GM12878 (cell line): ENCODE results near the gene ANKRD13B. TPM values are rescaled to one million over a fixed set of nuclear protein-coding genes. Genes with fewer than 3 reads are reported as not detected.

Experiments
- ATF7 ChIP-seq: fragments of 450-650 bp; IDR thresholded peaks from 2 replicates; pipeline ENCODE4 v1.6.1; 2016; ENCODE audit warnings: low read depth, mild to moderate bottlenecking
- BCLAF1 ChIP-seq: fragments of 450-650 bp; IDR thresholded peaks from 2 replicates; pipeline ENCODE4 v1.6.1; 2017; ENCODE audit warnings: antibody characterized with exemption, mild to moderate bottlenecking, moderate library complexity
- DPF2 ChIP-seq: fragments of 450-650 bp; IDR thresholded peaks from 2 replicates; pipeline ENCODE4 v1.6.1; 2017; ENCODE audit warnings: mild to moderate bottlenecking
- FOS ChIP-seq: IDR thresholded peaks from 3 replicates; pipeline ENCODE4 v1.6.1; 2011; ENCODE audit warnings: borderline replicate concordance; ENCODE audit not compliant: insufficient read length; ENCODE audit errors: extremely low read depth
- FOXK2 ChIP-seq: fragments of 450-650 bp; IDR thresholded peaks from 2 replicates; pipeline ENCODE4 v1.6.1; 2017; ENCODE audit warnings: mild to moderate bottlenecking, moderate library complexity
- FOXM1 ChIP-seq: IDR thresholded peaks from 2 replicates; pipeline ENCODE4 v1.6.1; 2012; ENCODE audit warnings: low read depth, mild to moderate bottlenecking, inconsistent platforms, low read length, moderate library complexity
- GATAD2B ChIP-seq: fragments of 450-650 bp; conservative IDR thresholded peaks from 2 replicates; pipeline ENCODE4 v1.6.1; 2017; ENCODE audit warnings: low read depth, mild to moderate bottlenecking, moderate library complexity
- HDGF ChIP-seq: fragments of 450-650 bp; IDR thresholded peaks from 2 replicates; pipeline ENCODE4 v1.6.1; 2016; ENCODE audit warnings: antibody characterized with exemption
- IKZF2 ChIP-seq, 2 experiments: fragments of 450-650 bp; IDR thresholded peaks; 2 replicates each; pipeline ENCODE4 v1.6.1; 2017; ENCODE audit warnings: mild to moderate bottlenecking in 2 of 2, moderate library complexity in 2 of 2
- IRF3 ChIP-seq: fragments of 450-650 bp; IDR thresholded peaks from 2 replicates; pipeline ENCODE4 v1.6.1; 2014; ENCODE audit warnings: mild to moderate bottlenecking
- LARP7 ChIP-seq: fragments of 450-650 bp; IDR thresholded peaks from 2 replicates; pipeline ENCODE4 v1.6.1; 2017; ENCODE audit warnings: mild to moderate bottlenecking
- MYC ChIP-seq: IDR thresholded peaks from 2 replicates; pipeline ENCODE4 v1.6.1; 2011; ENCODE audit warnings: mild to moderate bottlenecking, low read length, moderate library complexity, inconsistent platforms; ENCODE audit not compliant: insufficient read depth, insufficient replicate concordance, insufficient read length, severe bottlenecking
- NFYA ChIP-seq: IDR thresholded peaks from 2 replicates; pipeline ENCODE4 v1.6.1; 2011; ENCODE audit warnings: low read depth, mild to moderate bottlenecking, low read length, improper control_type of control experiment, borderline replicate concordance
- NFYB ChIP-seq: IDR thresholded peaks from 2 replicates; pipeline ENCODE4 v1.6.1; 2011; ENCODE audit warnings: low read depth, mild to moderate bottlenecking, low read length, improper control_type of control experiment, moderate library complexity; ENCODE audit not compliant: insufficient read depth
- NR2C1 ChIP-seq: fragments of 450-650 bp; IDR thresholded peaks from 2 replicates; pipeline ENCODE4 v1.6.1; 2017; ENCODE audit warnings: antibody characterized with exemption, mild to moderate bottlenecking, moderate library complexity
- RAD21 ChIP-seq: IDR thresholded peaks from 2 replicates; pipeline ENCODE4 v1.6.1; 2011; ENCODE audit warnings: mild to moderate bottlenecking, low read depth, low read length, moderate library complexity; ENCODE audit not compliant: insufficient read depth
- RBBP5 ChIP-seq: fragments of 200-600 bp; sonication (generic); conservative IDR thresholded peaks from 2 replicates; pipeline ENCODE4 v1.6.1; 2016
- RELA ChIP-seq: fragments of 450-650 bp; IDR thresholded peaks from 2 replicates; pipeline ENCODE4 v1.8.0; 2014; ENCODE audit warnings: borderline replicate concordance; ENCODE audit not compliant: partially characterized antibody
- RELB ChIP-seq: fragments of 450-650 bp; IDR thresholded peaks from 2 replicates; pipeline ENCODE4 v1.6.1; 2017; ENCODE audit warnings: low read depth, mild to moderate bottlenecking, moderate library complexity
- STAT3 ChIP-seq: IDR thresholded peaks from 2 replicates; pipeline ENCODE4 v1.6.1; 2011; ENCODE audit warnings: low read depth, low read length, improper control_type of control experiment
- ZBTB11 ChIP-seq: fragments of 450-650 bp; formaldehyde crosslinking; IDR thresholded peaks from 2 replicates; pipeline ENCODE4 v1.5.0; 2022; ENCODE audit warnings: mild to moderate bottlenecking, missing genetic modification characterization
- polyA plus RNA-seq, 11 experiments: library from polyadenylated mRNA; depleted of rRNA in 4 of 11; unstranded in 6 of 11; stranded (reverse) in 5 of 11; fragments of >200 nt; fragmentation: Nextera tagmentation in 4 of 11; fragmentation: Illumina TruSeq in 1 of 11; extraction: Ambion mirVana in 4 of 11; extraction: Trizol in 1 of 11; gene quantifications; 1 replicate in 1 of 11; 2 replicates in 10 of 11; pipeline versions ENCODE4 v1.2.1 to v1.2.3, GENCODE V29; 2011 to 2016; ENCODE audit warnings: inconsistent platforms in 2 of 11, missing spikeins in 2 of 11, low read depth in 1 of 11
- total RNA-seq, 4 experiments: library from RNA; depleted of rRNA in 3 of 4; stranded (reverse); fragments of >200 nt in 3 of 4; fragmentation: Illumina TruSeq in 1 of 4; extraction: Trizol in 1 of 4; gene quantifications; 2 replicates each; pipeline versions ENCODE4 v1.2.1 to v1.2.3, GENCODE V29; 2013 to 2021

Gene ANKRD13B
- total and polyA plus RNA-seq, 10 of the 15 experiments (the other 5 are each of a cell fraction or from before 2014, with no cell fraction given), result 0.18 to 15.0 (median 2.8) TPM

- no peak for TF ChIP-seq ZBTB11
- TF ChIP-seq RELB, result no peak
- peak; percentile 41; the same call in 1 of the 2 replicates for TF ChIP-seq DPF2
- no peak for TF ChIP-seq IRF3
- TF ChIP-seq NR2C1, result no peak
- no peak for TF ChIP-seq IKZF2 (IDR thresholded peaks at IDR 0.05)
- no peak for TF ChIP-seq NFYA
- TF ChIP-seq RAD21, result no peak
- TF ChIP-seq NFYB, result 0 out of 2 replicates have a peak, but pooled peaks have one; percentile 17
- TF ChIP-seq GATAD2B, result peak; percentile 61; the same call in 1 of the 2 replicates
- TF ChIP-seq HDGF, result peak; percentile 2; the same call in 1 of the 2 replicates
- no peak for TF ChIP-seq MYC
- TF ChIP-seq RELA, result no peak
- no peak for TF ChIP-seq RBBP5
- no peak for TF ChIP-seq STAT3
- peak; percentile 56 for TF ChIP-seq LARP7
- no peak for TF ChIP-seq BCLAF1
- TF ChIP-seq FOXK2, result no peak
- no peak for TF ChIP-seq ATF7
- no peak for TF ChIP-seq FOS
- TF ChIP-seq FOXM1, result no peak
Measured at GRCh38 chr17:29566473-29567303, 26.2 kb upstream of the ANKRD13B start, which contains the start of gene ABHD15 (continued).
